Fibroblast of pulmonary artery (primary cell): Measurements from ENCODE around the gene KCNT2.

ENCODE experiments used
- DNase-seq: peaks from one replicate; pipeline ENCODE4 v3.0.0-alpha.2; 2010; ENCODE audit warnings: low read depth
- H3K4me3 ChIP-seq: replicated peaks from 2 replicates; pipeline ENCODE4 v1.5.1; 2011; ENCODE audit warnings: low read depth, mild to moderate bottlenecking, control low read depth, low read length, moderate library complexity
- TF ChIP-seq, protein P1 (sequence below): IDR thresholded peaks from 2 replicates; pipeline ENCODE4 v1.5.1; 2011; ENCODE audit warnings: mild to moderate bottlenecking, control low read depth, low read length, inconsistent platforms; ENCODE audit errors: missing control alignments

The KCNT2 gene

DNA sequence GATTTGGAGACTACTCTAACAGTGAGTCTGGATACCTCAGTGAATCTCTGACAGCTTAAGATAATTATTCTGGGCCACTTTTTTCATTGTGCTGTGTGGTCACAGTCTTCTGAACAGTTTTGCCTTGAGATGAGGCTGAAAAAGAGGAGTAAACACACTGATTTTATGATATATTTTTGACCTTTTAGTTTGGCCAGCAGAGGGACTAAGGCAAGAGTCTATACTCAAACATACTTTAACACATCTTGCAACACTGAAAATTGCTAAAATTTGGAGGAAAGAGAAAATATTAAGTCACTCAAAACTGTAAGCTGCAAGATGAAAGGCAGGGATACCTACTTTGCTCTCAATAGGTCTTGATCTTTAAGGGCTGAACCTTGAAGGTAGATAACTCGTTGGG lies 182.7 kb downstream of the KCNT2 start:
- TF ChIP-seq, protein P1, sequence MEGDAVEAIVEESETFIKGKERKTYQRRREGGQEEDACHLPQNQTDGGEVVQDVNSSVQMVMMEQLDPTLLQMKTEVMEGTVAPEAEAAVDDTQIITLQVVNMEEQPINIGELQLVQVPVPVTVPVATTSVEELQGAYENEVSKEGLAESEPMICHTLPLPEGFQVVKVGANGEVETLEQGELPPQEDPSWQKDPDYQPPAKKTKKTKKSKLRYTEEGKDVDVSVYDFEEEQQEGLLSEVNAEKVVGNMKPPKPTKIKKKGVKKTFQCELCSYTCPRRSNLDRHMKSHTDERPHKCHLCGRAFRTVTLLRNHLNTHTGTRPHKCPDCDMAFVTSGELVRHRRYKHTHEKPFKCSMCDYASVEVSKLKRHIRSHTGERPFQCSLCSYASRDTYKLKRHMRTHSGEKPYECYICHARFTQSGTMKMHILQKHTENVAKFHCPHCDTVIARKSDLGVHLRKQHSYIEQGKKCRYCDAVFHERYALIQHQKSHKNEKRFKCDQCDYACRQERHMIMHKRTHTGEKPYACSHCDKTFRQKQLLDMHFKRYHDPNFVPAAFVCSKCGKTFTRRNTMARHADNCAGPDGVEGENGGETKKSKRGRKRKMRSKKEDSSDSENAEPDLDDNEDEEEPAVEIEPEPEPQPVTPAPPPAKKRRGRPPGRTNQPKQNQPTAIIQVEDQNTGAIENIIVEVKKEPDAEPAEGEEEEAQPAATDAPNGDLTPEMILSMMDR: peak; percentile 17
- no peak overlapping the region for H3K4me3 ChIP-seq
- no peak for DNase-seq

DNA sequence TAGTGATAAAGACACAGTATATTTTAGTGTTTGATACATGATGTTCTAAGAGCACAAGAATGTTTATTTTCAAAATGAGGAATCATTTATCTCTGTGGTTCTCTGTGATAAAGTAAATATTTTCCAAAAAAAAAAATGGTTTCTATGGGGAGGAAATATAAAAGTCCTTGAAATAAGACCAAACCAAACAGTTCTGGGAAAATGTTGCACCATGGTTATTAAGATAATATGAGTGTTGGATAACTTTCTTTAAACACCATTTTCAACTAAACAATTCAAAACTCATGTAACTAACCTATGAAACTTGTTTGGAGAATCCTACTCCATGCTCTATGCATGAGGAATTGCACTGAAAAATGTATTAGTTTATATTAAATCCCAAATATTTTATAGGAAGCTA lies 184.6 kb downstream of the KCNT2 start:
- peak; percentile 65 for DNase-seq
- TF ChIP-seq, protein P1: no peak
- H3K4me3 ChIP-seq: no peak overlapping the region

DNA sequence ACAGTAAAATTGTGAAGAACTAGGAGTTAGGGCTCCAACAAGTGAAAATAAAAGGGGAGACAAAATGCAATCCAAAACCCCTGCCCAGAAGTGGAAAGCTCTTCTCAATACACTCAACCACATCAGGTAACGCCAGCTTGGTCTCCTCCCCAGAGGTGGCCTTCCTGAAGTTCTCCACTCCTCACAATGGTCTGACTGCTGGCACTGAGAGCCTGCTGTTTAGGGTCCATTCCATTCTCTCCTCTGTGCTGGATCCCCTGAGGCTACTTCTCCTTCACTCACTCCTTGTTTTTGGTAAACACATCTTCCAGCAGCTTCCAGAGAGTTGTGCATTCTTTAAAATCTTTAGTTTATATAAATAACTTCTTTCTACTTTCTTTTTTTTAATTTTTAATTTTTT lies 189.5 kb downstream of the KCNT2 start:
- TF ChIP-seq, protein P1: no peak
- H3K4me3 ChIP-seq: no peak overlapping the region
- DNase-seq: no peak

DNA sequence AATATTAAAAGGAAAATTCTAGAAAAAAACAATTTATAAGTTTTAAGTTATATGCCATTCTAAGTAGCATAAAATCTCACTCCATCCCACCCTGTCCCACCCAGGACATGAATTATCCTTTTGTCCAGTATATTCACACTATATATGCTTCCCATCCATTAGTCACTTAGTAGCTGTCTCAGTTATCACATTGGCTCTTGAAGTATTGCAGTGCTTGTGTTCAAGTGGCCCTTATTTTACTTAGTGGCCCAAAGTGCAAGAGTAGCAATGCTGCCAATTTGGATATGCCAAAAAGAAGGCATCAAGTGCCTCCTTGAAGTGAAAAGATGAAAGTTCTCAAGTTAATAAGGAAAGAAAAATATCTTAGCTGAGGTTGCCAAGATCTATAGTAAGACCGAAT lies 192.3 kb downstream of the KCNT2 start:
- TF ChIP-seq, protein P1: no peak
- H3K4me3 ChIP-seq: no peak overlapping the region
- no peak for DNase-seq

DNA sequence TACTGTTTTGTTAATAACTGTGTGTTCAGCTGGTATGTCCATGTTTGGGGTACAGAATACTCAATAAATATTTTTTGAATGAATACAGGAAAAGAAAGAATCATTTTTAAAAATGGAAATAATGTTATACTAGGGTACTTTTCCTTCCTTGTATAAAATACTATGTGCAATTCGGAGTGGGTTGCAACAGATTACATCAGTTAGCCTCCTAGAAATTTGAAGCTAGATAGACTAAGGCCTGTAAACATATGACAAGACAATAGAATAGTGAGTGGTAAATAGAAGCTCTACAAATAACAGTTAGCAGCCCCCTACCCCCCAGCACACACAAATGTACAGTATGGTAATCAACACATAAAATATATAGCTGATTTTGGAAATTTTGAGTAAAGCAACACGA lies 195.9 kb downstream of the KCNT2 start:
- no peak for DNase-seq
- no peak overlapping the region for H3K4me3 ChIP-seq
- TF ChIP-seq, protein P1: no peak

DNA sequence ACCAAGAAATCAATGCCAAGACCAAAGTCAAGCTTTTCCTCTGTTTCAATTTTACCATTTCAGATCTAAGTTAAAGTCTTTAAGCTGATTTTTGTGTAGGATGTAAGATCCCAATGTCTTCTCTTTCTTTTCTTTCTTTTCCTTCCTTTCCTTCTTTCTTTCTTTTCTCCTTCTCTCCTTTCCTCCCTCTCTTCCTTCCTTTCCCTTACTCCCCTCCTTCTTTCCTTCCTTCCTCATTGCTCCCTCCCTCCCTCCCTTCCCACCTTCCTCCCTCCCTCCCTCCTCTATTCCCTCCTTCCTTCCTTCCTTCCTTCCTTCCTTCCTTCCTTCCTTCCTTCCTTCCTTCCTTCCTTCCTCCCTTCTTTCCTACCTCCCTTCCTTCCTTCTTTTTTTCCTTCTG lies 197.5 kb downstream of the KCNT2 start:
- DNase-seq: no peak
- no peak overlapping the region for H3K4me3 ChIP-seq
- TF ChIP-seq, protein P1: no peak

DNA sequence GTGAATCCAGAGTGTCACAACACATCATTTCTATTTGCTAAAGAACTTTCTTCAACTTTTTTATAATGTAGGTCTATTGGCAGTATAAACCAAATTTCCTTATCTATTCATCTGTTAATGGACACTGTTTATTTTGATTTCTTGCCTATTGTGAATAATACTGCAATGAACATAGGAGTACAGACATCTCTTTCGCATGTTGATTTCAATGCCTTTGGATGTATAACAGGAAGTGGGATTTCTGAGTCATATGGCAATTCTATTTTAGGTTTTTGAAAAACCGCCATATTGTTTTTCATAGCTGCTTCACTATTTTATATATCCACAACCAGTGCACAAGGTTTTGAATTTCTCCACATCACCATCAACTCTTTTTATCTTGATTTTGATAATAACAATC lies 198.7 kb downstream of the KCNT2 start:
- DNase-seq: peak; percentile 34
- TF ChIP-seq, protein P1: no peak
- no peak overlapping the region for H3K4me3 ChIP-seq
